Stimulated activated CD8-positive, alpha-beta memory T cell treated with anti-CD3 and anti-CD28 coated beads, Interleukin-4, amount 100 ng/mL, for 1 hour (primary cell): ENCODE measurements around the gene ZC3H12C.
"Not testable (repeated sequence)": the region's sequence is repeated elsewhere in the genome, so short reads cannot be mapped to it uniquely, and the experiment has no call there.

Experiments
- DNase-seq, 2 donors: peaks; one replicate each; pipeline ENCODE4 v3.0.0-alpha.2; 2020; ENCODE audit warnings: low read depth in 2 of 2, low spot score in 1 of 2

The ZC3H12C gene

DNA sequence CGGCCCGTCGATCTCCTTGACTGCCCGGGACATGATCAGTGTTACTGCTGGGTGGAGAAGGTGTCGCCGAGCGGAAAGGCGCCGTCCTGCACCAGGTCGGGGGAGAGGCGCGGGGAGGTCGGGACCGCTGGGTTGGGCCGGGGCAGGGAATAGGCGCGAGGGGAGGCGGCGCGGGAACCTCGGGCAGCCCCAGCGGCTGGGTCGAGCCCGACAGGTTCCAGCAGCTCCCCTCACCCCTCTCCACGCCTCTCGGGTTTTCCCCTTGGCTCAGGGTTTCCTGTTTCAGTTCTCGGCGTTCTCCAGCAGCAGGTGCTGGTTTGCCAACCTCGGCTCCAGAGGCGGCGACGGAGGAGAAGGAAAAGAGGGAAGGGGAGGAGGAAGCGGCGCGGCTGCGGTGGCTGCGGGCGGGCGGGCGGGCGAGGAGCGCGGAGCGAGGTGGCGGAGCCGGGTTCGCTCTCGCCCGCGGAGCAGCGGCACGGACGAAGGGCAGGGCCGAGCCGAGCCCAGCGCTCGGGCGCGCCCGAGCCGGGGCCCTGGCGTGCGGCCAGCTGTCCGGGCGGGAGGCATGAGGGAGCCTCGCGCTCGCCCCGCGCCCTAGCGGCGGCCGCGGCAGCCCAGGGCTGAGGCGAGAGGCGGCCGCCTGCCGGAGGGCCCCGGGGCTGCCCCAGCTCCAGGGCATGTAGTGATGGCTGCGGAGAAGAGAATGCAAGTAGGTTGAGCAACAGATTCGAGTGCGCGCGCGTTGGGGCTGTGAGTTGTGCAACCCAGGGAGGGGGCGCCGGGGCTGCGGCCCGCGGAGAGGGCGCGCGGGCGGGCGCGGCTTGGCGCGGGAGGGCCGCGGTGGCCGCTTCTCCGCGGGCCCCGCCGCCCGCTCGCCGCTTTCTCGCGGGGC lies at the start of gene ZC3H12C:
Gene ZC3H12C, plus strand, starts transcription at position 878 of the 892 bp plus-strand sequence. CDS start 20 bp downstream, outside the sequence.
- no peak for DNase-seq

DNA sequence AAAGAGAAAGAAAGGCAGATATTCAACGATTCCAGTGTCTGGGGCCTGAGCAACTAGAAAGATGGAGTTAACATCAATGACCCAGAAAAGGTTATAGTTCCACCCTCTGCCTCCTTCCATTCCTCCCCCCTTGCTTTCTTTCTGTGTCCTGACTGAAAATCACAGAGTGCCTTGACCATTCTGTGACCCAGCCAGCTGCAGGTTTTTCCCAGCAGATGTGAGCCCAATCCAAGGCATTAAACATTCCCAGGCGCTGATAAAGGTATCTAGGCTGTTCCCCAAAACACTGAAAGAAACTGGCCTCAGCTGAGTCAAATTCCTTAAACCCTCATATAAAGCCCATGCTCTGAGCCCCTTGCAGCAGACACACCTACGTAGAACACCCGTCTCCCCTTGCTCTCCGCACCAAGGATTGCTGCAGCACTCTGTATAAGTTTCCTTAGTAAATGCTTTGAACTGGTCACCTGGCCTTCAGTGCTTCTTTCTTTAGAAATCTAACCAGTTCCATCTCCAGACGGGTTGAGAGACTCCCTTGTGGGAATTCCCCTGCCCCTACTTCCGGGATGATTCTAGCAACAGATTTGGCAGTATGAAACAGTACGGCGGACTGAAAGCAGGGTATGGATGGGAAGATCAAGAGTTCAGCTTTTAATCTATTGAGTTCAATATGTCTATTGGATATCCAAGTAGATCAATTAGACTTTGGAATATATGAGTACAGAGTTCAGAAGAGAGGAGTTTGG lies 48.8 kb upstream of the ZC3H12C start:
- no peak for DNase-seq

DNA sequence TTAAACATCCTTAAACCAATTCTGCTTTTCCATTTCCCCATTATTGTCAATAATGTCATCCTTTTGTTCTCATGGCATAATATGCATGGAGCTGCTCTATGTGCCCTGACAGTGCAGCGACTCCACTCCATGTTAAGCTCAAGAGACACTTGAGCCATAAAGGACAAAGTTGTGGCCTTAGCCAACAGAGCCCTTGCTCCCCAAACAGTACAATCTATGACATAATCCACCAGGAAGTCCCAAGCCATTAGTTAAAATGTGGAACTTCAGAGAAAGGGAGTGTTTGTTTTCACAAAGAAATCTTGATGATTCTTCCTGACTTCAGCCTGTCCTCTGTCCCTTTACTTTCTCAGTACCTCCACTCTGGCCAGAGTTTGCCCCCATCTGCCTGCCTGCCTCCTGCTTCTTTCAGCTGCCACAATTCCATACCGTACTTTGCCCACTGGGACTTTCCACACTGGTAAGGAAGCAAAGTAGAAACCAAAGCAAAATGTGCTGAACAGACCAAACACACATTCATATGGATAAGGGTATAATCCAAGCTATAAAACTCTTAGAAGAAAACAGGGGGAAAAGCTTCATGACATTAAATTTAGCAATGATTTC lies 46.3 kb upstream of the ZC3H12C start:
- no peak for DNase-seq

DNA sequence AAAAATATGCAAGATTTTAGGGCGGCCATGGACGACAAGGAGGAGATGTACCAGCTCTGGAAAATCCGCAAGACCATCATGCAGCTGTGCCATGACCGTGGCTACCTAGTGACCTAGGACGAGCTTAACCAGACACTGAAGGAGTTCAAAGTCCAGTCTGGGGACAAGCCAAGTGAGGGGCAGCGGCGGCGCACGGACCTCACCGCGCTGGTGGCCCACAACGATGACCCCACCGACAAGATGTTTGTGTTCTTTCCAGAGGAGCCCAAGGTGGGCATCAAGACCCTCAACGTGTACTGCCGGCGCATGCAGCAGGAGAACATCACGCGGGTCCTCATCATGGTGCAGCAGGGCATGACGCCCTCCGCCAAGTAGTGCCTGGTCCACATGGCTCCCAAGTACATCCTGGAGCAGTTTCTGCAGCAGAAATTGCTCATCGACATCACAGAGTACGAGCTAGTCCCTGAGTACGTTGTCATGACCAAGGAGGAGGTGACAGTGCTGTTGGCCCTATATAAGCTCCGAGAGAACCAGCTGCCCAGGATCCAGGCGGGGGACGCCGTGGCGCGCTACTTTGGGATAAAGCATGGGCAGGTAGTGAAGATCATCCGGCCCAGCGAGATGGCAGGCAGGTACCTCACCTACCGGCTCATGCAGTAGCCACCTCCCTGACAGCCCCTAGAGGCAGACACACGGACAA lies 43.5 kb upstream of the ZC3H12C start:
- DNase-seq: no peak

DNA sequence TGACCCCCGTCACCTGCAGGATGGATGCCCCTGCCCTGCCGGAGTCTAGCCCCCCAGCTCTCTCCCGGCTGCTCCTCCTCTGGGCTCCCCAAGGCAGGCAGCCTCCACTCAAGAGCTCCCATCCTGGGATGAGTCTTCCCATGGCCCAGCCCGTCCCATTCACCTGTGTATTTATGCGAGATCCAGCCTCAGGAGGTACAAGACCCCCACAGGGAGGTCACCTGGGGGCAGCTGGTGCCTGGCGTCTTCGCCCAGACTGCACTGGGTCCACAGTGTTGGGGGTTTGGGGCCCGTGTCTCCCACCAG lies 43.0 kb upstream of the ZC3H12C start:
- no peak for DNase-seq

DNA sequence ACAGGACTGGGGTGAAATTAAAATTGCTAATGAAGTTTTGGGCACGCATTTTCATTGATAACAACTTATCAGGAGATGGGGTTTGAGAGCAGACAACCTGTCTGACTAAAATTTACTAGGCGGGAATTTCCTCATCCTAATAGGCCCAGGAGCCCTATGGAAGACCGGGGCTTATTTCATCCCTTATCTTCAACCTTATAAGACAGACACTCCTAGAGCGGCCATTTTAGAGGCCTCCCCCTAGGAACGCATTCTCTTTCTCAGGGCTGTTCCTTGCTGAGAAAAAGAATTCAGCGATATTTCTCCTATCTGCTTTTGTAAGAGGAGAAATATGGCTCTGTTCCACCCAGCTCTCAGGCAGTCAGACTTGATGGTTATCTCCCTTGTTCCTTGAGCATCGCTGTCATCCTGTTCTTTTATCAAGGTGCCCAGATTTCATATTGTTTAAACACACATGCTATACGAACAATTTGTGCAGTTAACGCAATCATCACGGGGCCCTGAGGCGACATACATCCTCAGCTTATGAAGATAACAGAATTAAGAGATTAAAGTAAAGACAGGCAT lies 39.3 kb upstream of the ZC3H12C start:
- no peak for DNase-seq

DNA sequence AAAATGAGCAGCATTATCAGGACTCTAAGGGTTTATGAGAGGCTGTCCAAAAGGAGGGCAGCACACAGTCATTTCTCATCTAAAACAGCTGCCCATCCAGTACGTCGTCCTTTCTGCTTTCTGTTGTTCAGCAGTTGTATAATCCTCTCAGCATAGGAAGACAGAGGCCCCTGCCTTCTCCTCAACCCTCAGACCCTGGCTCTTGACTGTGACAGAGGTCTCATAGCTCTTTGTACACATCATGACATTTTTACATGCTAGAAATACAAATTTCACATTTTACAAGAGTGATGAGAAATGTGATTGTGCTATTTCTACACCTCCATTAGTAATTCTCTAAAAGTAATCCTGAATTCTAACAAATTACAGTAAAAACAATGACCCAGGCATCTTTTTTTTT lies 36.2 kb upstream of the ZC3H12C start:
- no peak for DNase-seq

DNA sequence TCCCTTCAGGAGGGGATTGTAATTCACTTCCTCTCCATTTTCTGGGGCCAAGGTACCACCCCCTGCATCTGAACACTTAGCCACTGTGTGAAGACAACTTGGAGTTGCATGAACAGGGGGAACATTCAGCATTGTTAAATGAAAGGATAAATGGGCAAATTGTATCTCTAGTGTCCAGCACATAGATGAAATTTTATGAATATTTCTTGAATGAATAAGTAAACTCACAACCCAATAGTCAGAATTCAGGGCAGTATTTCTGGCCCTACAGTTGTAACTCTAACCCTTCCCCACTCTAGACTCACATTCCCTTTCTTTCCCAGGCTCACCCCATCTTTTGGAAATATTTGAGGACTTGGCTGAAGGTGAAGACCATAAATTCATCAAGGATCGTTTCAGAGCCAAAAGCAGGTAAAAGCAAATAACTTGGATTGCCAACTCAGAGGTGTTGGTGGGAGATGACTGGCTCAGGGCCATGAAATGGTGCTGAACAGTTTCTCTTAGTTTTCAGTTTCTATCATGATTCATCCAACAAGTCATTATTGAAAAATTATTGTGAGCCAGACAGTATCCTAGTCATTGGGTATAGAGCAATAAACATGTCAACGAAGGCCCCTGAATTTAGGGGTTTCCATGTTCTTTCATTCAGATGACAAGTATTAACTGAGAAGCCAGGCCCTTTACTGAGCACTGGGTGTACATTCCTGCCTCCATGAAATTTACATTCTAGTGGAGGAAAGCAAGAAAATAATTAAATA lies 33.3 kb upstream of the ZC3H12C start:
- no peak for DNase-seq

DNA sequence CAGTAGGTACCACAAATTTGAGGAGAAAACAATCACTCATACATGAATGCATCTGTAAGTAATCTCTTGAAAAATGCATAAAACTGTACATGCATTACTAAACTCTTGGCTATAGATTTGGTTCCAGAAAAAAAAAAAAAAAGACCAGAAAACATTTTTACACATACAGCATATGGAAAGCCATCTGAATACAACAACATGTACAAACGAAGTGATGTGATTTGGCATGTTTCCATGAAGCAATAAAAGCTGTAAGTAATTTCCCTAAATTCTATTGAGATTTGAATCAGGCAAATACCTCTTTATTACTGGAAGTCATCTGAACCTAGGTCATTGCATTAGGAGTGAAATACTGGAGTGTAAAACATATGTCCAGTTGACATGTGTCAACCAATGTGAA lies 31.9 kb upstream of the ZC3H12C start:
- DNase-seq: no peak

DNA sequence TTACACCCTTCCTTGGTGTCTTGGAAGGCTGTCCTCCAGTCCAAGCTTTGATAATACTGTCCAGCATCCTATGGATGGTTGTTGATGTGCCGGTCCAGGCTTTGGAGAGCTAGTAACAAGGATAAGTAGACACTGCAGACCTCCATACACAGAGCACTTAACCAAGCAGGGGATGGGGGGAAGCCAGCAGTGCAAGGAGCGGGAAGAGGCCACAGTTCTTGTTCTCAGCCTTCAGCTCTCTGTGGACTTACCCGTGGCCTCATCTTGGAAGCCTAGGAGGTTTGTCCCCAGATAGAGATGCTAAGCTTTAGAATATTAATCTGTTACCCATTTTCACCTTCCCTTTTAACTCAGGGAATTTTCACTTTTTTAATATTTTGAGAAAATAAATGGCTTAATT lies 30.9 kb upstream of the ZC3H12C start:
- DNase-seq: no peak

DNA sequence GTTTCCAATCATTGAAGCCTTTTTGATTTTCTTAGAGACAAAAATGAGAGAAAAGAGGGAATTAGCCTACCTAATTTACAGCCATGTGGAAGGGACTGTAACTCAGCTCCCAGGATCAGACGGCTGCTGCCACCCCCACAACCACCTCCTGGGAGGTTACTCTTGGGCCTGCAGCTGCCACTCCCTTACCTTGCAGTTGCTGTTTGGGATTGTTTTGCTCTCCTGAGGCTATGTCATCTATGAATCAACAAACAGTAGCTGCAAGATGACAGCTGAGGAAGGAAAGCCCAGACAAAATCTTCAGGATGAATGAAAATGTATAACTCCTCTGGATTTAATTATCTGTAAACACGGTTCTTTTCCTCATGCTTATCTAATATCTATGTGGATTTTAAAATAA lies 28.0 kb upstream of the ZC3H12C start:
- DNase-seq: no peak

DNA sequence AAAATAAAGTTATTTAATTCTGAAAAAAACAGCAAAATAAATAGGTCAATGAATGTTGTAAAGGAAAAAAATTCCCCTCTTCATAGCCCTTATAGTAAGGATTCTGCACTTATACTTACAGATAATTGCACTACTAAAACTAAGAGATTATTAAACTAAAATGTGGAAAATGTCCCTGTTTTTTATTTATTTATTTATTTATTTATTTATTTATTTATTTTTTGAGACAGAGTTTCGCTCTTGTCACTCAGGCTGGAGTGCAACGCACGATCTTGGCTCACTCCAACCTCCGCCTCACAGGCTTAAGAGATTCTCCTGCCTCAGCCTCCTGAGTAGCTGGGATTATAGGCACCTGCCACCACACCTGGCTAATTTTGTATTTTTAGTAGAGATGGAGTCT lies 25.2 kb upstream of the ZC3H12C start:
- DNase-seq: not testable (repeated sequence)

DNA sequence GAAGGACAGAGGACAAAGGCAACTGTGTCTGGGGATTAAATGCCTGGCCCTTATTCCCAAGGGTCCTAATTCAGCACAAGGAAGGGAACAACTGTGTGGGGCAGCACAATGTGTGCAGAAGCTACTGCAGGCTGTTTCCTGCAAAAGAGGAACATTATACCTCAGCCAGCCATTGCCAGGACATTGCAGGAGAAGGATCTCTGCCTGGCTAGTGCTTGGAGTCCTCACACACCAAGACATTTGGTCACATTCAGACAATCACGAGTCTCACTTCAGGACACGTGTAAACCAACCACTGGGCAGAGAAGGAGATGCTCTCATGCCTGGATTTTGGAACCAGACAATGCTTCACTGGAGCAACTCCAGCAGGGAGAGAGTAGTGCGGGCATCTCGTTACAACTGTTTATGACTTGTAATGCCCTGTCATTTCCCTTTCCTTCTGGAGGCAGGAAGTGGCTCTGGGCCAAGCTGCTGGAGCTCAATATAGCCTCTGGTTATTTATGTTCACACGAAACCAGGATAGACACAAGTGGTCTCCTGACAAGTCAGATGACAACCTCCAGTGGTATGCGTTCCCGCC lies 23.9 kb upstream of the ZC3H12C start:
- no peak for DNase-seq

DNA sequence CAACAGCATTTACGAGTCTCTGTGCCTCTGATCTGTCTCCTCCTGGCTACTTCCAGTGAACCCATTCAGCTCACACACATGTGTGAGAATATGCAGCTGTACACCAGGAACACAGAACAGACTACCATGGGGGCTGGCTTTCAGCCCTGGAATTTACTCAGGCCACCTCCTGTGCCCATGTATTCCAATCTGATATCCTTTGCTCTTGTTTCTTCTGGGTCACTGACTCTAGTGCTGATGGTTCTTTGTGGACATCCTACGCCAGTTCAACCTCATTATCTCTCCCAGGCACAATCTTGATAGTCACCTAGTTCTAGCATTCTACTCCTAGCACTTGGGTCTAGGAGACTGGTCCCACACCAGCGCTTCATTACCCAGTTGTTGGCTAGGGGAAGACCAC lies 23.0 kb upstream of the ZC3H12C start:
- no peak for DNase-seq

DNA sequence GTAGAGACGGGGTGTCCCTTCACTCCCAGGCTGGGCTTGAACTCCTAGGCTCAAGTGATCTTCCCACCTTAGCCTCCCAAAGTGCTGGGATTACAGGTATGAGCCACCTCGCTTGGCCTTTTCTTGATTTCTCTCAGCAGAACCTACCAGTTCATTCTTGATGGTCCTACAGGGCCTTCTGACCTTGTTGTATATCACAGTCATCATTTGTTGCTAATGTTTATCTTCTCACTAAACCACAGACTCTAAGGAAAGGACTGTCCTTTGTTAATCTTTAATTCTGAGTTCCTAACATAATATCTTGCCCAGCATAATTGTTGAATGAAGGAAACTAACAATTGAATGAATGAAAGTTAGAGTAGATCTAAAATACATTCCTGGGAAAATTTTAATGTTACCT lies 22.0 kb upstream of the ZC3H12C start:
- no peak for DNase-seq

DNA sequence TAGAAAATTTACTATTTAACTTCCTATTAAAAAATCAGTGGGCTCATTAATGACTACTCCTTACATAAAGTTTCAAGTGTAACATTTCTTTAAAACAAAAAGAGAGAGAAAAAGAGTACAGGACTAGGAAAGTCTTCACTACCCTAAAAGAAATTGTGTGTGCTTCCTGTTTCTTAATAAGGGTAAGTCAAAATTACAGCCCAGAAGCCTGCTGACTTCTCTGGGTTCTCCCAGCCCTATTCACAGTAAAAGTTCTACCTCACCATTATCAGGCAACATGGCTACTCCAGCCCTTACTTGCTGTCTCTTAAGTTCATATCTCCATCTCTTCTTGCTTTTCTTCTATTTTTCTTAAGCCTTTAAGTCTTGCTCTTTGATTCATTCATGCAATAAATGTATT lies 20.3 kb upstream of the ZC3H12C start:
- DNase-seq: no peak

DNA sequence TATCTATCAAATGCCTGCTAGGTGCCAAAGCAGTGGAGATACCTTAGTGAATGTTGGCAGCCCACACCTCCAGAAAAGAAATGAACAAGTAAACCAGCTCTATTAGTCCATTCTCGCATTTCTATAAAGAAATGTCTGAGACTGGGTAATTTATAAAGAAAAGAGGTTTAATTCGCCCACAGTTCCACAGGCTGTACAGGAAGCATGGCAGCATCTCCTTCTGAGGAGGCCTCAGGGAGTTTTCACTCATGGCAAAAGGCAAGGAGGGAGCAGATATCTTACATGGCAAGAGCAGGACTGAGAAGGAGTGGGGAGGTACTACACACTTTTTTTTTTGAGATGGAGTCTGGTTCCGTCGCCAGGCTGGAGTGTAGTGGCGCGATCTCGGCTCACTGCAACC lies 18.7 kb upstream of the ZC3H12C start:
- no peak for DNase-seq

DNA sequence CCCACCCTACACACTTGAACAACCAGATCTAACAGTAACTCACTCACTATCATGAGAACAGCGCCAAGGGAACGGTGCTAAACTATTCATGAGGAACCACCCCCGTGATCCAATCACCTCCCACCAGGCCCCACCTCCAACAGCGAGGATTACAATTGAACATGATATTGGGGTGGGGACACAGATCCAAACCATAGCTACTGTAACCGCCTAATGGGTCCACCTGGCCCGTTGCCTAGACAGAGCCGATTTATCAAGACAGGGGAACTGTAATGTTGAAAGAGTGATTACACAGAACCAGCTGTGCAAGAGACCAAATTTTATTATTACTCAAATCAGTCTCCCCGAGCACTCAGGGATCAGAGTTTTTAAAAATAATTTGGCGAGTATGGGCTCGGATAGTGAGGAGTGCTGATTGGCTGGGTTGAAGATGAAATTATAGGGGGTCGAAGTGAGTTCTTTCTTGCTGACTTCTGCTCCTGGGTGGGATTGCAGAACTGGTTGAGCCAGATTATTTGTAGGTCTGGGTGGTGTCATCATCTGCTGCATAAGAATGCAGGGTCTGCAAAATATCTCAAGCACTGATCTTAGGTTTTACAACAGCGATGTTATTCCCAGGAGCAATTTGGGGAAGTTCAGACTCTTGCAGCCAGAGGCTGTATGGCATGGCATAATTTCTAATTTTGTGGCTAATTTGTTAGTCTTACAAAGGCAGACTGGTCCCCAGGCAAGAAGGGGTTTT lies 17.9 kb upstream of the ZC3H12C start:
- no peak for DNase-seq

DNA sequence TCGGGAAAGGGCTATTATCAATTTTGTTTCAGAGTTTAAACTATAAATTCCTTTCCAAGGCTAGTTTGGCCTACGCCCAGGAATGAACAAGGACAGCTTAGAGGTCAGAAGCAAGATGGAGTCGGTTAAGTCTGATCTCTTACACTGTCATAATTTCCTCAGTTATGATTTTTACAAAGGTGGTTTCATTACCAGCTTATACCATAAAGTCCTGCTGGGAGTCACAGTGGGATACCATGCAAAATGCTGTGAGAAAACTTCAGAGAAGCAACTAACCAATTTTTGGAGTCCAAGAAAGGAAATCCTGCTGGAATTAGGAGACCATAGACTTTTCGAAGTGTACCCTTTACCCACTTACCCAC lies 17.4 kb upstream of the ZC3H12C start:
- DNase-seq: no peak
